Osteocyte (in vitro differentiated cells): ENCODE measurements around the gene PSMD10. TPM values are rescaled to one million over a fixed set of nuclear protein-coding genes. Genes with fewer than 3 reads are reported as not detected.

Experiments
- DNase-seq: peaks from one replicate; pipeline ENCODE4 v3.0.0; 2021; ENCODE audit warnings: mixed read lengths; ENCODE audit not compliant: unreplicated experiment; ENCODE audit errors: extremely low spot score
- H3K27ac Mint-ChIP-seq: one replicate; pipeline ENCODE4 v1.8.0; 2021; ENCODE audit warnings: mild to moderate bottlenecking, mixed read lengths; ENCODE audit not compliant: unreplicated experiment
- H3K27me3 Mint-ChIP-seq: one replicate; pipeline ENCODE4 v1.8.0; 2021; ENCODE audit warnings: mixed read lengths; ENCODE audit not compliant: unreplicated experiment
- H3K36me3 Mint-ChIP-seq: one replicate; pipeline ENCODE4 v1.8.0; 2021; ENCODE audit warnings: mixed read lengths; ENCODE audit not compliant: unreplicated experiment
- H3K4me1 Mint-ChIP-seq: one replicate; pipeline ENCODE4 v1.8.0; 2021; ENCODE audit warnings: mixed read lengths; ENCODE audit not compliant: unreplicated experiment
- H3K4me3 Mint-ChIP-seq: one replicate; pipeline ENCODE4 v1.8.0; 2021; ENCODE audit warnings: mild to moderate bottlenecking, moderate library complexity, mixed read lengths; ENCODE audit not compliant: unreplicated experiment
- H3K9me3 Mint-ChIP-seq: one replicate; pipeline ENCODE4 v1.8.0; 2021; ENCODE audit warnings: mixed read lengths; ENCODE audit not compliant: unreplicated experiment
- total RNA-seq: library from RNA; stranded (reverse); gene quantifications from 2 replicates; pipeline ENCODE4 v1.2.1, GENCODE V29; 2021
- TF ChIP-seq, protein P1 (sequence below): fragments of 200-600 bp; sonication (generic); IDR thresholded peaks from 2 replicates; pipeline ENCODE4 v1.5.0; 2021; ENCODE audit warnings: antibody characterized with exemption, mild to moderate bottlenecking, moderate library complexity

Gene PSMD10
- total RNA-seq, 1 donor from 2014 or later, result 81.7 TPM

DNA sequence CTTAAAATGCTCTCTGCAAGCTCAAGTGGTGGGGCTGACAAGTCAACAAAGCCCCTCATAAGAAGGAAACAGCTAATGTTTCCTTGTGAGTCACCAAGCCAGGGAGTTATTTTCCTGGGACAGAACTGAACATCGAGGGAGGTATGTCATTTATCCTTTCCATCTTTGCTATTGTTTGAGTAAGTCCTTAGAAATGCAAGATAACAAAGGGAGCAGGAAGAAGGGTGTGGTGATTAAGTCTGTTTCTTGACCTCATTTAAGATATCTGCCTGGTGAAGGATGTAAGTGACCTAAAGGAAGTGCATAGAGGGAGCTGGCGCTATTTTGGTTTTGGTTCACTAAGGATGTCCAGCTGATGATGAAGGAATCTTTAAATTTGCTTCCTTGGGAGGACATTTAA is 40.1 kb upstream of the PSMD10 start:
- Mint-ChIP-seq H3K27me3 (no peaks in the 10 kb centered on the region), H3K36me3 (peaks cover 46% of the 10 kb centered on the region), H3K27ac (no peak overlapping the region), H3K9me3 (no peaks in the 10 kb centered on the region), H3K4me1 (no peaks in the 10 kb centered on the region), H3K4me3 (no peak overlapping the region)
- DNase-seq, result no peak
- TF ChIP-seq, protein P1, sequence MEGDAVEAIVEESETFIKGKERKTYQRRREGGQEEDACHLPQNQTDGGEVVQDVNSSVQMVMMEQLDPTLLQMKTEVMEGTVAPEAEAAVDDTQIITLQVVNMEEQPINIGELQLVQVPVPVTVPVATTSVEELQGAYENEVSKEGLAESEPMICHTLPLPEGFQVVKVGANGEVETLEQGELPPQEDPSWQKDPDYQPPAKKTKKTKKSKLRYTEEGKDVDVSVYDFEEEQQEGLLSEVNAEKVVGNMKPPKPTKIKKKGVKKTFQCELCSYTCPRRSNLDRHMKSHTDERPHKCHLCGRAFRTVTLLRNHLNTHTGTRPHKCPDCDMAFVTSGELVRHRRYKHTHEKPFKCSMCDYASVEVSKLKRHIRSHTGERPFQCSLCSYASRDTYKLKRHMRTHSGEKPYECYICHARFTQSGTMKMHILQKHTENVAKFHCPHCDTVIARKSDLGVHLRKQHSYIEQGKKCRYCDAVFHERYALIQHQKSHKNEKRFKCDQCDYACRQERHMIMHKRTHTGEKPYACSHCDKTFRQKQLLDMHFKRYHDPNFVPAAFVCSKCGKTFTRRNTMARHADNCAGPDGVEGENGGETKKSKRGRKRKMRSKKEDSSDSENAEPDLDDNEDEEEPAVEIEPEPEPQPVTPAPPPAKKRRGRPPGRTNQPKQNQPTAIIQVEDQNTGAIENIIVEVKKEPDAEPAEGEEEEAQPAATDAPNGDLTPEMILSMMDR, result no peak

DNA sequence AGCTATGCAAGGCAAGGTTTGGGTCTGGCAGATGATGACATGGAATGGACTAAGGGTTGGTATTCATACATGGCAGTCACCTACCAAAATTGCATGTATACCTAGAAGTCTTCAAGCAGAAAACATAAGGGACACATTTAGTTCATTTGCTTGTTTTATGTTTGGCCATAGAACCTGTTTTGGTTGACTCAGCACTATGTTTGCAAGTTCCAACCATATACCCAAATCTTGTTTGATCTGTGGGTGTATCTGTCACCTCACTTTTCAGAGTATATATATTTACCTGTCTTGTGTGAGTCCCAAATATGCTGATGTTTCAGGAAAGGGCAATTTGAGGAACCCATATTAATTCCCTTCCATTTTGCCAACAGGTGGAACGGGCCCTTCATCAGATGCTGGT is 39.5 kb upstream of the PSMD10 start:
- no peak for DNase-seq
- Mint-ChIP-seq H3K27ac (no peak overlapping the region), H3K4me3 (no peak overlapping the region), H3K4me1 (no peaks in the 10 kb centered on the region), H3K27me3 (no peaks in the 10 kb centered on the region), H3K9me3 (no peaks in the 10 kb centered on the region), H3K36me3 (peaks cover 46% of the 10 kb centered on the region)
- TF ChIP-seq, protein P1, result no peak

DNA sequence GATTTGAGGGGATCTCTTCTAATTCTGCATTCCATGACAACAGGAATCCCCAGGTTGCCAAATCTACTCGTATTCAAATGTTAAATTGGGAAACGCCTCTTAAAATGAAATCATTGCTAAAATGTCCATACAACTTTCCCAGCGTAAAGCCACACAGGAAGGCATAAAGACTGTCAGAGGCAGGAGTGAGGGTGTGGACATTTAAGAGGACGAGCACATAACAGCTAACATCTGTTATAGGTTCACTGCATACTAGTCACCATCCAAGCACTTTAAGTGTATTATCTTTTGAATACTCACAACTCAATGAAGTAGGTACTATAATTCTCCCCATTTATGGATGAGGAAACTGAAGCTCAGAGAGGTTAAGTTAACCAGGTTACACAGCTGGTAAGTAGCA is 35.8 kb upstream of the PSMD10 start:
- Mint-ChIP-seq H3K27ac (no peak overlapping the region), H3K4me3 (no peak overlapping the region), H3K36me3 (peaks cover 31% of the 10 kb centered on the region), H3K27me3 (no peaks in the 10 kb centered on the region), H3K9me3 (no peaks in the 10 kb centered on the region), H3K4me1 (peaks cover 12% of the 10 kb centered on the region)
- TF ChIP-seq, protein P1, result no peak
- DNase-seq, result no peak

DNA sequence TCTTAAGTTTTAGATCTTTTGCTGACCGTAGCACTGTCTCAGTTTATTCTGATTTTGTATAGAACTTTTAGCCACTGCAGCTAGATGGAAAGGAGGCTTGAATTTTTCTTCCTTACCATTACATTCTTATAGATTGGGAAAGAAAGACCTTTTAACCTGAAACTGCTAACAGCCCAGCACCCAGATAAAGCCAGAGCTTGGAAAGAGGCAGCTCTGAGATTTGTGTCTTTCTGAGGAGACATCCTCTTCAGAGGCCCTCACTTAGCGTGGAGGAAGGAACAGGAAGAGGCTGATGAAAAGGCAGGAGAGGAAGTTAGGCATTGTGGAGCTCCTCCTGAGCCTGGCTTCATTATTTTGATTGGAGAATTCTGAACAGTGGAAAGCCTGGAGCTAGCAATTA is 35.3 kb upstream of the PSMD10 start:
- H3K27ac Mint-ChIP-seq, result no peak overlapping the region
- peaks cover 29% of the 10 kb centered on the region for H3K36me3 Mint-ChIP-seq
- H3K9me3 Mint-ChIP-seq, result no peaks in the 10 kb centered on the region
- TF ChIP-seq, protein P1, result no peak
- no peak overlapping the region for H3K4me3 Mint-ChIP-seq
- DNase-seq, result no peak
- H3K4me1 Mint-ChIP-seq, result peaks cover 14% of the 10 kb centered on the region
- H3K27me3 Mint-ChIP-seq, result no peaks in the 10 kb centered on the region

DNA sequence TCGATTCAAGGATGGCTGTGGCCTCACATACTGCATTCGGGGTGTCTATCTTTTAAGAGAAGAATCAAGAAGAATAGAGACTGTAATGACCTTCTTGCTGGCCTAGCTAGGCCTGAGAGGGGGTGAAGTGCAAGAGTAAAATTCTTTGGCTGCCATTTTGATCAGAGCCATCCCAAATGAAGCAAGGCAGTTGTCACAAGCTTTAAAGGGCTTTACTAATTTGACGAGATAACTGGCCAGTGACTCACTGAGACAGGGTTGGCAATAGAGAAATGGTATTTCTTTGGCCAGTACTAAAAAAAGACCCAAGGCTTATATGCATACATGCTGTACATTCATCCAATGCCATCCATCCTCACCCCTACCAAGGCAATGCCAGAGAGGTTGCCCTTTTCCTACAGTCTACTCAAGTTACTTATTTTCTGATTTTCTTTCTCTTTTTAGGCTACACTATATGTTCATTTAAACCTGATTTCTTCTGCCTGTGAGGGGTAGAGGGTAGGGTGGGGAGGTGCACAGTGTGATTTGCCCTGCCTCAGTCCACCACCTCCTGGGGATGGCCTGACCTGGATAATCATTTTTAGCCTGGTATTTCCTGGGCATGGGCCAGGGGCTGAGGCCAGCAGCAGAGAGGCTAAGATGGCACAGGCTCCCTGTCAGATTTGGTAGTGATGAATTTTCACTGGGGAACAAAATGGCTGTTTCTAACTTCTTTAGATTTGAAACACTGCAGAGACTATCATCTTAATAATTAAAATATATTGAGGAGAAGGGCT is 32.4 kb upstream of the PSMD10 start:
- H3K4me3 Mint-ChIP-seq, result no peak overlapping the region
- H3K9me3 Mint-ChIP-seq, result no peaks in the 10 kb centered on the region
- DNase-seq, result no peak
- no peaks in the 10 kb centered on the region for H3K27me3 Mint-ChIP-seq
- H3K36me3 Mint-ChIP-seq, result peaks cover 16% of the 10 kb centered on the region
- H3K4me1 Mint-ChIP-seq, result peaks cover 14% of the 10 kb centered on the region
- TF ChIP-seq, protein P1, result no peak
- H3K27ac Mint-ChIP-seq, result no peak overlapping the region
